Activated CD4-positive, alpha-beta T cell treated with anti-CD3 and anti-CD28 coated beads, Interleukin-2, Interleukin-6, amounts not matched to agents 100 ng/mL and 50 ng/mL, durations not matched to agents 16 hours and 8 hours (primary cell): ENCODE measurements around the gene STK24.
A peak's percentile ranks its signal among the peaks of the same experiment; 100 is the strongest.

Source experiments
- DNase-seq: peaks from one replicate; pipeline ENCODE4 v3.0.0-alpha.2; 2020

STK24 gene

DNA sequence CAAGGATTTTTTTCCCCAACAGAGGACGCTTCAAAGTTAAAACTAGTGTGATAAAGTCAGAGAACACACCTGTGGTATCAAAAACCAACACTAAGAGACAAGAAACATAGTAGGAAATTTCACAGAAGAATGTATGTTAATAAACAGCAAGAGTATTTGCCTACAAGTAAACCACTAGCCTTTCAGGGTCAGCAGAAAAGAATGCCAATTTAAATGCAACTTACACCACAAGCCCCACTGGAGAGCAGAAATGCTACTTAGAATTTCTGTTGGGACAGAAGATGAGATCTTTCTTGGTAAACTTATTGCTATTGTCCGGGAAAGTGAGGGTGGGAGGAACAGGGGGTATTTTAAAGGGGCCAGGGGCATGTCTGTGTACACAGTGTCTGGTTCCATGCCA, 68.6 kb downstream of the STK24 start:
- no peak for DNase-seq

DNA sequence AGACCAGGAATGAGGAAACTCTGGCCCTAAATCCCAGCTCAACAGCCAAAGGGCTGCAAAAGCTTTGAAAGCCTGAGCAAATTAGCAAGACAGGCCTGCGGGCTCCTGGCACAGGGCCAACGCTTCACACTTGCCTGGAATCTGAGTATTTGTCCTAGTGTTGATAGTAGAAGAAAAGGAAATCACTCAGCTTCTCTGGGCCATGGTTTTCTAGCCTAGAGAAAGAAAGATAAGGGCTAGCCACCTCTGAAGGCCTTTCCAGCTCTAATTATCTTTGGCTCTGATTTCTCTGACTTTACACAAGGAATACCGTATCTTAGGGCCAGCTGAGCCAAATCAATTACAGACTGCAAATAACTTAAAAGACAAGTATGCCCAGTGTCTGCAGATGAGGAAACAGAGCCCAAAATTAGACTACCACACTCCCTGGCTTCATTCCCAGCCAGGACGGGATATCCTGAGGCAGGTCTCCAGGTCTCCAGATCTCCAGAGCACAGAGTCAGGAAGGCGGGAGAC, 69.6 kb downstream of the STK24 start:
- no peak for DNase-seq

DNA sequence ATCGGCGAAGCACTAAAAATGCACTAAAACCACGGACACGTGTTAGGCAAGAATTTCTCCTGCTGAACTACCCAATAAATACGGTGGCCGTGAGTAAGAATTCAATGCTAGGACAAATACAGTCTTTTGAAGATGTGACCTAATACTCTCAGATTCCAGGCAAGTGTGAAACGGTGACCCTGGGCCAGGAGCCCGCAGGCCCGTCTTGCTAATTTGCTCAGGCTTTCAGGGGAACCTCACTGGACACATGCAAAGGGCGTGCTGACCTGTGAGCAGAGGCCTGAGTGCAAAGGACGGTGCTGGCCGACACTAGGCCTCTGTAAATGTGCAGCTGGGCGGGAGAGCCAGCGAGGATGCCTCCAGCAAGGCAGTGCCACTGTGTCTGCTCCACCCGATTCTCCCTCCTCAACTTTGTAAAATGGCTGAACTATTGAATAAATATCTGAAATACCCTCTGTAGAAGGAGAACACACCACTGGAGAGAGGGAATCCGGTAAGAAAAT, 70.1 kb downstream of the STK24 start:
- DNase-seq = no peak

DNA sequence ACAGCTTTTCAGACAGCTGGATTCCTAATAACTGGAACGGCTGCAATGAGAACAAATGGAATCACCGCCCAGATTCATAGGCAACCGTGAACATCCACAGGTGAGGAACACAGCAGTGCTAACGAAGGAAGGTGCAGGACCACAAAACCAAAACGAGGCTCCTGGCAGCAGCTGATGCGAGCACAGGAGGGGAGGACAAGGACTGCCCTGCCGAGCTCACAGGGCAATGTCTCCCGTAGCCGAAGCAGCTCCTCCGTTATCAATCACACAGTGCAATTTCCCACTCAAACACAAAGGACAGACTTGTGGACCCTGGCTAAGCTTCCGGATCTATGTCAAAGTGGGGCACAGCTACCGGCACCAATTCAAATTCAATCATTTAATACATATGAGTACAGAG, 70.6 kb downstream of the STK24 start:
- no peak for DNase-seq

DNA sequence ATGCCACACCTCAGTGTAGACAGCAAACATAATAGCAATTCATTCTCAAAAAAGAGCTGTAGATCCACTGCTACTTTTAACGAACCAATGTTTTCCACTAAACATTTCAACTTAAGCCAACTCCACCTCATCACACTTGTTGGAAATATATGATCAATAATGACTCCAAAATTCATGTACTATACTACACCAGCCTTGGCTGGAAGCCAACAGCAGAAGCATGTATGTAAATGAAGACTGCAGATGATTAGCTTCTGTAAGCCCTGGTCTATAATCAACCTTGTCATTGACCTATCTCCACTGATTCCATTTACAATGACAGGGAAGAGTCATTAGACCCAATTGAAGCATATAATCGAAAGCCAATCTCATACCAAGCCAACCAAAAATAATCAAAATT, 71.7 kb downstream of the STK24 start:
- no peak for DNase-seq

DNA sequence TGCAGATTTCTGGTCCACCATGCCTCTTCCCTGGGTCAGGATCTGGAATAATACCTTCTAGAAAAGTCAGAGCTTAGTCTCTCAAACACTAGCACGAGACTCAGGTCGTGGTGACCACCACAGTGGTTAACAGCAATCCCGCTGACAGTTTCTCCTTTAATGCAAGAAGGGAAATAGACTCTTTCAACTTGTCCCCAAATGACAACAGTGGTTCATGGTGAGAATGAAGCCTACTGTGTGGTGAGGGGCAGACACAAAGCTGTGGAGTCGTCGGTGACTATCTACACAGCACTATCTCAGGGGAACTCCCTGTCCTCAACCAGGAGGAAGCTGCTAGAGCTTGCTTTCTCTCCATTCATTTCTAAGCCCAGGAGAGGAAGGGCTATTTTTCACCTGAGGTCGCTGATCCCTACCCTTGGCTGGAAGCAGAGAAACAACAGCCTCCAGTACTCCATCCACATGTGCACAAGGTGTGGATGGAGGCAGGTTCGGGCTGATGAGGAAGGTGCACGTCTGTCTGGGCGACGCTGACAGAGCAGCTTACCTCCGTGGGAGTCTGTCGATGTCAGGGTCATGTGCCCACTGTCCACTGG, 72.4 kb downstream of the STK24 start:
- DNase-seq = peak; percentile 73

DNA sequence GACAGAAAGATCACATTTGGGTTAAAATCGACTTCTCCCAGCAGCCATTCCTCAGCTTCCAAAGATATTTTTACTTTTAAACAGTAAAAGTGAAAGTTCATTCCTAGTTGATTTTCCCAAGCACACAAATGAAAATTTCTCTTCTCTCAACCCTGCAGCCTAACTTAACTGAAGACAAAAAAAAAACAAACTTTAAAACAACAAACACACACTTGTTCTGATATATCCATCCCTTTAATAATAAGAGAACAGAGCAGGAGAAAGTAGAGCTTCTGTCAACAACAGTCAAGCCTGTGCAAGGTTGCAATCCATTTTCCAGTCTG, 72.9 kb downstream of the STK24 start:
- no peak for DNase-seq

DNA sequence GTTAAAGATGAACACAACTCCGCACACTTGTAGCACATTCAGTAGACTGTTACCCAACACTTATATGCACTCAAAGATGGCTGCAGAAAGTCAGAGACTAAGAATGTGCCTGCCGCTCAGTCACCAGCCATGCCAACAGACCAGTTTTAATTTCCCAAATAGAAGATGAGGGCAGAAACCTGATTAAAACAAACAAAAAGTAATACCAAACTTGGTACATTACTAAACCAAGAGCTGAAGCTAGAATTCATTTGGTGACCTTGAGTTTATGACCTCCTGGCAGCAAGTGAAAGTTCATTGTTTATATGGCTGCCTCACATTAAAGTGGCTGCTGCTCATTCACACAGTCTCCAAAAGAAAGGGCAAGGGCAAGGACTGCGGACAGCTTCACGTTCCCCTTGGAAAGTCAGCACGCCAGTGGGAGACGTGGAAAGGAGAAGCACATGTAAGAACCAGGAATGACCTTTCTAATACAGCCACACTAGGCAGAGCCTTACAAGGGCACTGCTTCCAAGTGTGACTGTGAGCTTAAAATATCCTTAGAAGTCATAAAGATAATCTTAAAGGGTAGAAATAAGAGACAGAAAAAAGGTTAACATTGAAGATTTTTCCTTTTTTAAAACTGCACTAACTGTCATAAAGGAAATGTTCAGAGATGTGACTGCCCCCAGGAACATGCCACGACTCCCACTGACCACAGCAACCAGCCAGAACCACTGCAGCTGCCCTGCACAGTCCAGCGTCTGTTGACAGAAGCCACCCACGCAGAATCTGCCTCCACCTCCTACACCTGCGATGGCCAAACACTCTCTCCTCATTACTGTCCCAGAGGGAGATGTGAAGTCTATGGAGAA, 73.5 kb downstream of the STK24 start:
- DNase-seq = no peak

DNA sequence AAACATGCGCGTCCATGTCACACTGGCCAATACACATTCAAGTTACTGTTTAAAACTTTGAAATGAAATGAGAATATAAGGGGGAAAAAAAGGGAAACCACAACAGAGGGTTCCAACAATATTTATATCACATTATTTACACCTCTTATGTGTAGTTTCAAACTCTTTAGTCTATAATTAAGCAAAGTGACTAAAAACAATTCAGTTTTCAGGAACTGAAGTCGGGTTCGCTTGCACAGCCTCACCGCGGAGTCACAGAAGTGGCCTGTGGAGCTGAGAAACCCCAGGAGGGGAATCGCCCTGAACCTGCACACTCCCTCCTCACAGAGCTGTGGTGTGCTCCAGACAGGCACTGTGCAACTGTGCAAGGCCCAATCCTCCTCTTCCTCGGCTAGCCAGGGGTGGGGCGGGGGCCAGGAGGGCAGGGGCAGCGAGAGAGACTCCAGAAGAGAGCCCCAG, 75.9 kb downstream of the STK24 start:
- no peak for DNase-seq

DNA sequence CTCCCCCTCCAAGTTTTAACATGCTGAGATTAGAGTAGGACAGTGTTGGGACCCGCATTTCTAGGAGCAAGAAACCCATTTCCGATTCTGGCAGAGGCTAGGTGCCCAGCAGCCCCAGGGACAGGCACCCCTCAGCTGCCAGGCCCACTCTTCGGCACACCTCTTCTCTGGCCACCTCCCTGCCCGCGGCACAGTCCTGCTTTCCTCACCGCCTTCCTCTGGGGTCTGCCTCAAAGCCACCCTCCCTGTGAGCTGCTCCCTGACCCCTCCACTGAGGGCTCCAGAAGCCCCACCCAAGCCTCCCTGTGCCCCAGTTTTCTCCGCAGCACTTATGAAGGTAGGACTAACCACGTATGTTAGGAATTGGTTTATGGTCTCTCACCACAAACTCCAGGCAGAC, 79.9 kb downstream of the STK24 start:
- DNase-seq = no peak

DNA sequence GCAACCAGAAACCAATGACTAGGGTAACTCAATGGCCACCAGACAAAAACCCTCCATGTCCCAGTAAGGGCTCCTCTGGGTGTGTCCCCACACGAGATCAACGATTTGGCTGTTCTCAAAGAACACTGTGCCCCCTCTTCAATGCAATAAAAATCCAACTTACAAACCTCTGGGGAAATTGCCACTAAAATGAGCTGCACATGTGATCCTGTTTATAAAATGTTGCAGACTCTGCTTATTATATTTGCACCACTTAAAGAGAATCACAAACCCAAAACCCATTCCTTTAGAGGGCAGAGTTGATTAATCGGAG, 80.5 kb downstream of the STK24 start:
- DNase-seq = no peak

DNA sequence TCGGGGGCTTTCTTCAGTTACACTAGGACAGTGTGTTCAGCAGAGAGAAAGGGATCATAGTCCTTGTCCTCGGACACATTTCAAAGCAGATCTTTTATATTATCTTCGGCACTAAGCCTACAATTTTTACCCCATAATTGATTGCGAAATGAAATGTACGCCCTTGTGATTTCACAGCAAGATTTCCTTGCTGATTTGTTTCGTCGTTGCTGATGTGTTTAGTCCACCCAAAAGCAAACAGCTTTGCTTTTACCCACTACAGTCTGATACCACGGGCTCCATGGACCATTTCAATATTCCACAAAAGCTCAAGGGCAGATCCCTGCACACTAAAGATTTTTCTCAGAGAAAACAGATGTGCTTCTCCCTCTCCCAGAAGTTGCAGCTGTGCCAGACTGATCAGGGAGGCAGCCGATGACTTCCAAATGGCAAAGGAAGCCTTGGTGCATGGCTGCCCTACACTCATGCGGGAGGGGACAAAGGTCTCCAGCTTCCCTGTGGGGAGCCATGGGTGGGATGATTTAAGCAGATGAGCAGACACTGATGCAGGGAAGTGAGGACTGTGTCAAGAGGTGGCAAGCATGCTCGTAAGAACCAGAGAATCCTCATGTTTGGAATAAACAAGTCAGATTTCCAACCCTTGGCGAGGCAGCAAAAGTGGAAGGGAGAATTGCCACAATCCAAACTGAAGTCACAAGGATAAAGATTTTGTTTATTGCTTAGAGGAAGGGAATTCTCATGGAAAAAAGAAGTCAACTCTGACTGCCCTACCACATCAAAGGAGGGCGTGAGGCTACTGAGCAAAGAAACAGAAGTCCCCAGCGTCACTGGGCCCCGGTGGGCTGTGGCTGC, 81.1 kb downstream of the STK24 start:
- DNase-seq = no peak

DNA sequence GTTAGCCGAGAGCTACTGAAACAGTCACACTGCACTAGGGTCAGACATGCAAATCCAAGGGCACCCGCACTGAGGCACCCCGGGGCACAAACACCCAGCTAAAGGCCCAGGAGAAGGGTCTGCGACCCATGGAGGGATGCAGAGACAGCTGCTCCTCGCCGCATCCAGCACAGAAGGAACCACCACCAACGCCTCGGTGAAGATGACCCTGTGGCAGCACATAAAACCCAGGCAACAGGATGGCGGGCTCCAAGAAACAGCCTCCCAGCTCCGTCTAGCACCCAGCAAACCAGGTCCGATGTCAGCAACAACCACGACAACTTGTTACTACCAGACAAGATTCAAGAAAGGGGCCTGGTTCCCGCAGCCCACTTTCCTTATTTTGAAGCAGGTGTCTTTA, 82.1 kb downstream of the STK24 start:
- DNase-seq = no peak

DNA sequence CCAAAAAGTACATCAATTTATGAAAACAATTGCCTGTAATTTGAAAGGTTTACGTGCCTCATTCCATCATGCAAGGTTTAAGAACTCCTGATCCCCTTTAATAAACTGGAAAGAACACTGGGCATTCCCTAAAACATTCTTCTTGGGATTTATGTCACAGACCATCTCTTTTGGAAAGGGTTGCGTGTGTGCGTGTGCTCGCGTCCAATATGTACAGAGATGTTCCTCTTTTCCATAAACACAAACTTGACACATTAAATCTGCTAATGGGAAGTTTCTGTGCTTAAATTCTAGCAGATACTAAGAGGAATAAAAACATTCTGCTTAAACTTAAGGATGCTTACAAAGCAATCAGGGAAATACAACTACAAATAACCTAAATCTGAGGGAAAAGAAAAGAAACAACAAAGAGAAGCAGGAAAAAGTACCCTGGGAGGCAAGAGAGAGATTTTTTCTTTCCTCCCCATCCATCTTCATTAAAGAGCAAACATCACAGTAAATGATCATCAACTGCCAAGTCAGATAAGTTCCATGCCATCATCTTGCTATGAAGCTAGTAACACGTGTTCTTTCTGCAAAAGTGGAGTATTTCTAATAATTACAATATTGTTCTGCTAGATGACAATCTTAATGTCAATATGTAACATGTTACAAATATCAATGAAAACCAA, 83.7 kb downstream of the STK24 start:
- DNase-seq = no peak

DNA sequence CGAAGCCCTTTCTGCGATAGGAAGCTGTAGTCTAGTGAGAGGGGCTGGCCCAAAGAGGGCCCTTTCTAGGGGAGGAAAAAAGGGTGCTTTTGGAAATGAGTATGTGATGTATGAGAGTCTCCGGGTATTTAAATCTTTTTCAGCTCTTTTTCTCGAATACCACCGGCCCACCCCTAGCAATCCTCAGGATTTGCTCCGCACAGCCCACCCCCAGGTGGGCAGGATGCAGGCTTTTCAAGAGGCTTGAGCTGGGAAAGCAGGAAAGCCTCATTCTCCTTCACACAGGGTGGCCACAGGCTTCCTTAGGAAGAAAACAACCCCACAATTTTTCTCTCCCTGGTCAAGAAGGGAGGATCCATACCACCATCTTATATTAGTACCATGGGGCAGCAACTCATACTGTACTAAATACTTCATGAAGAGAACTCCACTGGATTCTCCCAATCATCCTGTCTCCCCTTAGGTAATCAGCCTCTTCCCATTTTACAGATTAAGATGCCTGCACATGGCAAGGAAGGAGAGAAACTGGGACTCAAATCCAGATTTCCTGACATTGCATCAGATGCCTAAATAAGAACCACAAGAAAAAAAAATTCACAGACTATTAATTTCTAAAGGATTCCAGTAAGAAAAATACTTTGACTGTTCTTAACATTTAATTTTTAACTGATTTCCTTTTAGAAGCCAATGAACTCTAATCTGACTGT, 84.4 kb downstream of the STK24 start:
- no peak for DNase-seq

DNA sequence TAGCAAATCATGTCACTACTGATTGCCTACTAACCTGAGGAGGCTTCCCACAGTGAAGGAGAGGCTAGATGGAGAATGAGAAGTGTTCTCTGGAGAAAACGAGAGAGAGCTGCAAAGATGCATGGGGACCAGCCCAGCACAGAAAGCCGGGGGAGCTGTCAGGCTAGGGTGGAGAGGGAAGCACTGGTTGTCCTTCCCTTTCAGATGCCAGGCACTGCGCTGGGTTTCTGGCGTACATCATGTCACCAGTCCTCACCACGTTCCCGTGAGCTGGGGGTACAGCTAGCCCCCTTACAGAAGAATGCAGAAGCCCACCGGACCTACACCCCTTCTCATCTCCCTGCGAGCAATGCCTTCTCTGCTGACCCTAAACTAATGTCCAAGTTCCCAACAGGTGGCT, 86.0 kb downstream of the STK24 start:
- no peak for DNase-seq

DNA sequence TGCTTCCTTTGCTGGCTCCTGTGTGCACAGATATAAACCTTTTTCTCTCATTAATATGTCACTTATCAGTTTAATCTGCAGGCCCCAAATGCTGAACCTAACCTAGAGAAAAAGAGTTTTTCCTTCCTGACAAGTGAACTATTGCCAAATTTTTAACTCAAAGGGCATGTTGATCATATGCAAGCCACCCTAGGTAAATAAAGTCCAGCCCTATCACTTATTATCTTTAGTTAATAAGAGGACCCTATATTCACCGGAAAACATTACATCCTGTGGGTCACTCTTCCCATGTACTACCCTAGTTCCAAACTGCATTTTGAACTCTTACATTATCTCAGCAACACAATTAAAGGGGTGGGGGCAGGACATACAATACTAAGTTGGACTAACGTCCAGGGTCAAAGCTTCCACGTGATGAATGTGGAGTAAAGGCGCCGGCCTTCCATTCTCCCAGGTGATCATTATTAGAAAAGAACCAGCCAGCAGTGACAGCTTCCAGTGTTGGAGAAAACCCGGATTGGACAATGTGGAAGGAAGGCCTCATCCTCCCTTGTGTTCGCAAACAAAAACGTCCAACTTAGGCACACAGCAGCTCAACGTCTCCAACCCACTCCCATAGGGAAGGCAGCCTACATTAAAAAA, 86.6 kb downstream of the STK24 start:
- DNase-seq = no peak

DNA sequence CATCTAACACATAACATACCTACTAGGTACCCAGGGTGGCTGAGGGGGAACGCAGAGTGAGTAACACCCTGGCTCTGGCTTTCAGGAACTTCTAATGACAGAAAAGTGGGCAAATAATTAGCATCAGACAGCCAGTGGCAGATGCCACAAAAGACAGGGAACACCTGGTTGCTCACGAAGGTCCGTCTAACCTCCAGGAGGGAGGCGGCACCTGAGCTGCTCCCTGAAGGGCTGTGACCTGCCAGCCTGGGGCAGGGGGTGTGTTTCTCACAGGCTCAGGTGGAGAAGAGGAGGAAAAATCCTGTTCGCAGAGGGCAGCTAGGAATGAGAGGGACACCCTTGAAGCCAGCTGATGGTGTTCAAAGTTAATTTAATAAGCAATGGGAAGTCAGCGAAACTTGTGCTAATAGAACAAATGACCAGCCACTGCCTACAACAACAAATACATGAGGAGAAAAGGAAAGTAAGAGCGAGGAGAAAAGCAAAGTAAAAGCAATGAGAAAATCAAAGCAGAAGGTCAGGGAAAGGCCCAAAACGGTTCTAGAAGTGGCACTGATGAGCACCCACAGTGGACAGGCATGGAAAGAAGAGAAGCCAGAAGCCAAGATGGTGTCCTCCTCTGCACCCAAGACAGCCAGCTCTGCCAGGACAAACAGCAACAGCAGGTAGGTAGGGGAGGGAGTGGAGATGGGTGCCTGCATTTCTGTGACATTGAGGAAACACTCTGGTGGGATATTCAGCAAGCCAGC, 87.3 kb downstream of the STK24 start:
- DNase-seq = no peak

DNA sequence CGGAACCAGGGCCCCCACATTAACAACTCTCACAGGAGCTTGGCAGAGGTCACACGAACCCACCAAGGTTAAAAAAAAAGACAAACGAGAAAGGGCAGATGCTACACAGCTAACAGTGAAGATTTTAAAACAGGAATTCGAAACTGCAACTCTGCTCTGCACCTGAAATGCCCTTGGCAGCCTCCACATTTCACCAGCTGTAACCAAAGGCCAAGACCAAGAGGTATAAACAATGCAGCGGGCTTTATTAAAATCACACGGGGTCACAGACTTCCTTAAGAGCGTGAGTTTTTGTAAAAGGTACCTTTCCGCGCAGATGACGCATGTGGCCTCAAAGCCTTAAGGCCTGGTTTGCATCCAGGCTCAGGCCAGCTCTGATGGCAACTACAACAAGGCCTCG, 88.2 kb downstream of the STK24 start:
- no peak for DNase-seq

DNA sequence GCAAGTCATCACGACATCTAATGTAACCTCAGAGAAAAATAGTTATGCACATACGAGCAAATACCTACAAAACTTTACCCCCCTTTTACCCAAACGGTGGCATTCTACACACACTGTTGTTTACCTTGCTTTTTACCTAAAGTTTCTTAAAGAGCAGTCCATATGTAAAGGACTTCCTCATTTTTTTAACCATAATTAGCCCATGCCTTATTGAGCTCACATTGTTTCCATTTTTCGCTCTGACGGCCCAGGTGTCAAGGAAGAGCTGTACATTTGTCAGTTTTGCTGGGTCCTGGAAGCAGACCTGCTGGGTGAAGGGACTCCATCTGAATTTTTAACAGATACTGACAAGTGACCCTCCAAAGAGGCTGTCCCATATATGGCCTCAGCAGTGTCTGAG, 89.4 kb downstream of the STK24 start:
- no peak for DNase-seq

DNA sequence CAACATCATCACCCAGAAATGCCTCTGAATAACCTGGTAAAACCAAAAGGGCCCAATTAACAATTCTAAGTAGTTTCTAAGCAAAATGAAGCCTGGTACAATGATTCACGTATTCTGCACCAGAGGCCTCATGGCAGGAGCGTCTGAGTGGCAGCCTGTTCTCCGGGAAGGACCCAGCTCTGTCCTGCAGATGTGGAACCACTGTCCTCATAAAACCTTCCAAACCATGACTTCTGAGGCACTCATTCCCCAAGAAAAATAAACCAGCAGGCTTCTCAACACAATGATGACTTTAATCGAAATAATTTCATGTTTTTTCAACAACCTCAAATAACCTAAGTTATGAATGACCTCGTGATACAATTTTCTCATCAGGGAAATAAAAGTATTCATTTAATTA, 89.9 kb downstream of the STK24 start:
- no peak for DNase-seq
